Neural cell (in vitro differentiated cells): Measurements from ENCODE around the gene CLEC4F. TPM values are rescaled to one million over a fixed set of nuclear protein-coding genes. Genes with fewer than 3 reads are reported as not detected.

ENCODE experiments used
- H2AFZ ChIP-seq: fragments of 200-600, 300-800 bp; sonication (generic), shearing (Covaris generic); 2 replicates; pipeline ENCODE4 v1.6.0; 2014; ENCODE audit warnings: low read depth, mild to moderate bottlenecking, antibody characterized with exemption, low read length, moderate library complexity
- H3F3A ChIP-seq: fragments of 200-600 bp; shearing (Covaris generic); 2 replicates; pipeline ENCODE4 v1.6.1; 2016; ENCODE audit warnings: mild to moderate bottlenecking, moderate library complexity, mixed read lengths, antibody characterized with exemption, low read length; ENCODE audit not compliant: insufficient read depth, poor library complexity, severe bottlenecking
- H3K27ac ChIP-seq: fragments of 200-600, 300-800 bp; sonication (generic), shearing (Covaris generic); 2 replicates; pipeline ENCODE4 v1.5.1; 2014; ENCODE audit warnings: mild to moderate bottlenecking, low read length, moderate library complexity
- H3K27me3 ChIP-seq: fragments of 300-800, 200-600 bp; sonication (generic), shearing (Covaris generic); 2 replicates; pipeline ENCODE4 v1.6.0; 2014; ENCODE audit warnings: mild to moderate bottlenecking, low read depth, low read length, moderate library complexity; ENCODE audit not compliant: insufficient read depth
- H3K36me3 ChIP-seq: fragments of 300-800, 200-600 bp; sonication (generic), shearing (Covaris generic); 2 replicates; pipeline ENCODE4 v1.5.1; 2014; ENCODE audit warnings: mild to moderate bottlenecking, antibody characterized with exemption, low read length, moderate library complexity; ENCODE audit not compliant: insufficient read depth
- H3K4me2 ChIP-seq: fragments of 300-800, 200-600 bp; sonication (generic), shearing (Covaris generic); 2 replicates; pipeline ENCODE4 v1.6.0; 2014; ENCODE audit warnings: mild to moderate bottlenecking, low read length
- H3K4me3 ChIP-seq: fragments of 300-800, 200-600 bp; sonication (generic), shearing (Covaris generic); 2 replicates; pipeline ENCODE4 v1.5.1; 2014; ENCODE audit warnings: mild to moderate bottlenecking, low read length, moderate library complexity
- H3K79me2 ChIP-seq: fragments of 200-600 bp; shearing (Covaris generic); replicated peaks from 2 replicates; pipeline ENCODE4 v1.6.0; 2014; ENCODE audit warnings: mild to moderate bottlenecking, low read length, moderate library complexity; ENCODE audit not compliant: insufficient read depth
- H3K9ac ChIP-seq: fragments of 300-800, 200-600 bp; sonication (generic), shearing (Covaris generic); 2 replicates; pipeline ENCODE4 v1.6.1; 2016; ENCODE audit warnings: mild to moderate bottlenecking, low read length, mixed read lengths
- H3K9me2 ChIP-seq: fragments of 200-600 bp; shearing (Covaris generic); 2 replicates; pipeline ENCODE4 v1.6.1; 2016; ENCODE audit warnings: mild to moderate bottlenecking, low read length, mixed read lengths; ENCODE audit not compliant: insufficient read depth
- H3K9me3 ChIP-seq: fragments of 200-600, 300-800 bp; sonication (generic), shearing (Covaris generic); 2 replicates; pipeline ENCODE4 v1.6.1; 2016; ENCODE audit warnings: mild to moderate bottlenecking, mixed run types, low read length, moderate library complexity, mixed read lengths
- H4K20me1 ChIP-seq: fragments of 200-600 bp; shearing (Covaris generic); 2 replicates; pipeline ENCODE4 v1.6.1; 2016; ENCODE audit warnings: mild to moderate bottlenecking, mixed run types; ENCODE audit not compliant: insufficient read depth
- CTCF ChIP-seq: fragments of 450-650 bp; IDR thresholded peaks from 2 replicates; pipeline ENCODE4 v1.5.1; 2014; ENCODE audit warnings: antibody characterized with exemption, mild to moderate bottlenecking, moderate library complexity; ENCODE audit not compliant: poor library complexity, severe bottlenecking
- EP300 ChIP-seq: fragments of 450-650 bp; conservative IDR thresholded peaks from 2 replicates; pipeline ENCODE4 v1.6.1; 2014; ENCODE audit warnings: antibody characterized with exemption, mild to moderate bottlenecking, moderate library complexity; ENCODE audit not compliant: poor library complexity, severe bottlenecking
- EZH2 ChIP-seq: fragments of 200-600, 300-800 bp; shearing (Covaris generic), sonication (generic); IDR thresholded peaks from 2 replicates; pipeline ENCODE4 v1.6.1; 2014; ENCODE audit warnings: antibody characterized with exemption, low read length, borderline replicate concordance, mild to moderate bottlenecking; ENCODE audit not compliant: insufficient read depth, poor library complexity, severe bottlenecking
- MXI1 ChIP-seq: fragments of 450-650 bp; conservative IDR thresholded peaks from 2 replicates; pipeline ENCODE4 v1.6.1; 2014; ENCODE audit warnings: antibody characterized with exemption, mild to moderate bottlenecking; ENCODE audit not compliant: poor library complexity, severe bottlenecking
- POLR2AphosphoS5 ChIP-seq: IDR thresholded peaks from 2 replicates; pipeline ENCODE4 v1.6.1; 2012
- RAD21 ChIP-seq: fragments of 450-650 bp; conservative IDR thresholded peaks from 2 replicates; pipeline ENCODE4 v1.6.1; 2014; ENCODE audit warnings: antibody characterized with exemption, mild to moderate bottlenecking, moderate library complexity
- REST ChIP-seq: IDR thresholded peaks from 2 replicates; pipeline ENCODE4 v1.6.1; 2012; ENCODE audit warnings: borderline replicate concordance
- SMC3 ChIP-seq: fragments of 450-650 bp; conservative IDR thresholded peaks from 2 replicates; pipeline ENCODE4 v1.6.1; 2014; ENCODE audit warnings: antibody characterized with exemption, mild to moderate bottlenecking, moderate library complexity; ENCODE audit not compliant: poor library complexity
- TAF1 ChIP-seq: IDR thresholded peaks from 2 replicates; pipeline ENCODE4 v1.6.1; 2012; ENCODE audit warnings: low read depth
- polyA plus RNA-seq: library from polyadenylated mRNA; depleted of rRNA; stranded (reverse); fragments of >200 nt; gene quantifications from 2 replicates; pipeline ENCODE4 v1.2.3, GENCODE V29; 2014

The CLEC4F gene
- polyA plus RNA-seq, 1 donor from 2014 or later, result not detected

GRCh38 chr2:70797506-70797905, 22.9 kb downstream of the CLEC4F start:
- H3K4me2 ChIP-seq, result no peak overlapping the region
- no peak overlapping the region for H3K9ac ChIP-seq
- no peaks in the 10 kb centered on the region for H4K20me1 ChIP-seq
- no peaks in the 10 kb centered on the region for H3F3A ChIP-seq
- H3K9me2 ChIP-seq, result no peaks in the 10 kb centered on the region
- H3K4me3 ChIP-seq, result no peak overlapping the region
- TF ChIP-seq REST (no peak), TAF1 (no peak), EP300 (no peak)
- no peak overlapping the region for H2AFZ ChIP-seq
- peaks cover under 1% of the 10 kb centered on the region for H3K27me3 ChIP-seq
- H3K27ac ChIP-seq, result no peak overlapping the region
- no peaks in the 10 kb centered on the region for H3K79me2 ChIP-seq
- H3K9me3 ChIP-seq, result no peaks in the 10 kb centered on the region
- no peaks in the 10 kb centered on the region for H3K36me3 ChIP-seq

- no peak overlapping the region for H3K9ac ChIP-seq
- H4K20me1 ChIP-seq, result no peaks in the 10 kb centered on the region
- peaks cover 13% of the 10 kb centered on the region for H3K27me3 ChIP-seq
- H3K4me3 ChIP-seq, result no peak overlapping the region
- H3K4me2 ChIP-seq, result no peak overlapping the region
- no peak for TF ChIP-seq MXI1
- no peak for TF ChIP-seq REST
- no peak for TF ChIP-seq SMC3
- TF ChIP-seq RAD21, result no peak
- no peak for TF ChIP-seq TAF1
- no peak for TF ChIP-seq CTCF
- no peak for TF ChIP-seq POLR2AphosphoS5
- no peak for TF ChIP-seq EP300
- no peak for TF ChIP-seq EZH2
- no peak overlapping the region for H3K27ac ChIP-seq
- H3K36me3 ChIP-seq, result no peaks in the 10 kb centered on the region
- no peaks in the 10 kb centered on the region for H3F3A ChIP-seq
- H3K79me2 ChIP-seq, result no peaks in the 10 kb centered on the region
- peaks cover 2% of the 10 kb centered on the region for H3K9me3 ChIP-seq
- no peak overlapping the region for H2AFZ ChIP-seq
- H3K9me2 ChIP-seq, result no peaks in the 10 kb centered on the region
Measured at GRCh38 chr2:70796262-70796661, 24.1 kb downstream of the CLEC4F start.
